Measurements from ENCODE around the gene NUDT14.

The NUDT14 gene

DNA sequence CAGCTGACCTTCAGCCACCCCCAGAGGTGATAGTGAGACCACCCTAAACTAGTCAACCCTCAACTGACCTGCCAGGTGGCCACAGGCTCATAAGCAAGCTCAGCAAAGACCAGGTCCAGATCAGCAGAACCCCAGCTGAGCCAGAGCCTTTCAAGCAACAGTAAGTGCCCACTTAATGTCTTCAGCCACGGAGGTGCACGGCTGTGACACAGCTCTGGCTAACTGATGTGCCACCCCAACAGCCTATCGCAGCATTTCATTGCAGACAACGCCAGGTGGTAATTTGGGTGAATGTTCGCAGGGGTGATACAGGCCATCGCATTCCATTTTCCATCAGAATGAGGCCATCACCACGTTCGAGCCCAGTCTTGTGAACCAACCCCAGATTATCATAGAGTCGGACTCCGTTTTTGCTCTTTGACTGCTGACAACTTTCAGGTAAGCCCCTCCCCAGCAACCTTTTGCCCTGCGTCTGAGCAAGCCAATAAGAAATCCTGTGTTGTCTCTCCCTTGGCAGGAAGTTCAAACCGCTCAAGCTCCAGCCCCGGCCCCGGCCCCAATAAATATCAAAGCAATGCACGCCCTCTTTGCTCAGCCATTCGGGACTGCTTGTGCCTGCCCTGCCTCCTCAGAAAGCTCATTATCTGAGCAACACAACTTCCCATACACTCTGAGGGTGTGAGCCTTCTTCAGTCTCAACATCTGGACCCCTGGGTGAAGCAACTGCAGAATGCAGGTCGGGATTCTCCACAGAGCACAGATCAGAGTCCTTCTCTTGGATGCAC is 56.9 kb downstream of the NUDT14 start:
- no peak for DNase-seq

DNA sequence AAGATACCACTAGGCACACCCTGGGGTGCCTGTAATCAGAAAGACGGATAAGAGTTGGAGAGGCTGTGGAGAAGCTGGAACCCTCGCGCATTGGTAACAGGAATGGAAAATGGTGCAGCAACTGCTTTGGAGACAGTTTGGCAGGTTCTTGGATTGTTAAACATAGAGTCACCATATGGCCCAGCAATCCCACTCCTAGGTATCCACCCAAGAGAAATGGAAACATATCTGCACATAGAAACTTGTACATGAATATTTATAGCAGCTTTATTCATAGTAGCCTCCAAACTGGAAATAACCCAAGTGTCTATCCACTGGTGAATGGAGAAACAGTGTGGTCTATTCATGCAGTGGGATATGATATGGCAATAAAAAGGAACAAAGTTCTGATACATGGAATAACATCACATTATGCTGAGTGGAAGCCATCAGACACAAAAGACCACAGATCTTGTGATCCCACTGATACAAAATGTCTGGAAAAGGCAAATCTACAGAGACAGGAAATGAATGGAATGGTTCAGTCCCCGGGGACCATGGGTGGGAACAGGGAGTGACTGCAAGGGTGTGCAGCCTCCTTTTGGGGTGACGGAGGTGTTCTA is 57.9 kb downstream of the NUDT14 start:
- no peak for DNase-seq

Measured in activated CD4-positive, CD25-positive, alpha-beta regulatory T cell (primary cell).